Endothelial cell of umbilical vein (primary cell): ENCODE results near the gene TSPAN17. TPM values are rescaled to one million over a fixed set of nuclear protein-coding genes. Genes with fewer than 3 reads are reported as not detected.
A peak's percentile ranks its signal among the peaks of the same experiment; 100 is the strongest.

Experiments used
- BruUV-seq: library from RNA; stranded (reverse); fragments of 400-500 nt; replicated peaks from 2 replicates; lab custom pipeline; 2021; lab: Mats Ljungman, UMichigan
- CTCF ChIA-PET: fragments of 300-600, 350-600 bp; sonication (Branson Sonifier 250); formaldehyde crosslinking; loops from one replicate; lab custom pipeline; 2021; ENCODE audit warnings: antibody characterized with exemption, inconsistent platforms; lab: Charles Lee
- POLR2A ChIA-PET: fragments of 300-600, 350-600 bp; sonication (Branson Sonifier 250); formaldehyde crosslinking; loops from one replicate; lab custom pipeline; 2021; ENCODE audit warnings: antibody characterized with exemption, inconsistent platforms; lab: Charles Lee
- DNase-seq: peaks from one replicate; pipeline ENCODE4 v3.0.0-alpha.2; 2011; ENCODE audit warnings: low read depth, low spot score
- FAIRE-seq: peaks from 2 replicates; lab custom pipeline; 2011; peaks lifted over from hg19 to GRCh38; lab: Jason Lieb, UNC
- H2AFZ ChIP-seq: 2 replicates; pipeline ENCODE4 v1.6.0; 2012; ENCODE audit warnings: low read depth, low read length, control low read depth, inconsistent platforms
- H3K27ac ChIP-seq: 2 replicates; pipeline ENCODE4 v1.5.1; 2011; ENCODE audit warnings: low read depth, mild to moderate bottlenecking, control low read depth, low read length, moderate library complexity; ENCODE audit not compliant: insufficient read depth
- H3K27me3 ChIP-seq, 2 experiments: 2 replicates each; pipeline versions ENCODE4 v1.6.0 to v1.6.1; 2011; ENCODE audit warnings: low read length in 2 of 2, mixed read lengths in 1 of 2; ENCODE audit not compliant: control insufficient read depth in 2 of 2, insufficient read depth in 2 of 2
- H3K36me3 ChIP-seq, 2 experiments: 2 replicates in 1 of 2; 3 replicates in 1 of 2; pipeline ENCODE4 v1.5.1; 2011; ENCODE audit warnings: low read length in 2 of 2, mild to moderate bottlenecking in 1 of 2, moderate library complexity in 1 of 2; ENCODE audit not compliant: control insufficient read depth in 2 of 2, insufficient read depth in 2 of 2; ENCODE audit errors: extremely low read depth in 1 of 2
- H3K4me1 ChIP-seq: 3 replicates; pipeline ENCODE4 v1.5.1; 2011; ENCODE audit warnings: mild to moderate bottlenecking, low read length; ENCODE audit not compliant: control insufficient read depth, insufficient read depth; ENCODE audit errors: extremely low read depth
- H3K4me2 ChIP-seq: 2 replicates; pipeline ENCODE4 v1.6.1; 2011; ENCODE audit warnings: low read length, control low read depth, mixed read lengths; ENCODE audit not compliant: insufficient read depth
- H3K4me3 ChIP-seq, 3 experiments: fragments of 200-600 bp in 1 of 3; sonication (generic), shearing (Covaris generic) in 1 of 3; replicated peaks in 1 of 3; 2 replicates each; pipeline ENCODE4 v1.5.1; 2011 to 2016; ENCODE audit warnings: control low read depth in 3 of 3, low read length in 3 of 3, mild to moderate bottlenecking in 2 of 3, inconsistent platforms in 1 of 3, low read depth in 1 of 3, moderate library complexity in 1 of 3; ENCODE audit not compliant: insufficient read depth in 1 of 3
- H3K79me2 ChIP-seq: 2 replicates; pipeline ENCODE4 v1.6.0; 2012; ENCODE audit warnings: low read length, inconsistent platforms; ENCODE audit not compliant: control insufficient read depth, insufficient read depth
- H3K9ac ChIP-seq: replicated peaks from 2 replicates; pipeline ENCODE3; 2011; ENCODE audit warnings: low read length, control low read depth; ENCODE audit not compliant: insufficient read depth; ENCODE audit errors: extremely low read depth
- H3K9me1 ChIP-seq: replicated peaks from 3 replicates; pipeline ENCODE4 v1.6.0; 2011; ENCODE audit warnings: mild to moderate bottlenecking, low read length; ENCODE audit not compliant: control insufficient read depth, insufficient read depth; ENCODE audit errors: extremely low read depth
- H3K9me3 ChIP-seq: replicated peaks from 2 replicates; pipeline ENCODE4 v1.5.1; 2012; ENCODE audit warnings: low read length, inconsistent platforms; ENCODE audit not compliant: control insufficient read depth, insufficient read depth
- H4K20me1 ChIP-seq: replicated peaks from 2 replicates; pipeline ENCODE3; 2011; ENCODE audit warnings: mild to moderate bottlenecking, low read length; ENCODE audit not compliant: control insufficient read depth, insufficient read depth; ENCODE audit errors: extremely low read depth
- EZH2 ChIP-seq: IDR thresholded peaks from 2 replicates; pipeline ENCODE4 v1.6.1; 2012; ENCODE audit warnings: borderline replicate concordance, low read depth, mild to moderate bottlenecking, moderate library complexity, low read length, inconsistent platforms; ENCODE audit not compliant: severe bottlenecking
- FOS ChIP-seq: IDR thresholded peaks from 2 replicates; pipeline ENCODE4 v1.6.1; 2011; ENCODE audit warnings: mild to moderate bottlenecking, low read length, moderate library complexity, borderline replicate concordance; ENCODE audit not compliant: insufficient read depth
- GATA2 ChIP-seq: IDR thresholded peaks from 2 replicates; pipeline ENCODE4 v1.7.0; 2011; ENCODE audit warnings: low read depth, mild to moderate bottlenecking, moderate library complexity, mixed read lengths, low read length; ENCODE audit not compliant: insufficient read length, insufficient read depth
- dilution Hi-C: fragments of 300-500 bp; cut with MboI; formaldehyde crosslinking; loops from one replicate; pipeline ENCODE4 v1.15.0; 2019; ENCODE audit warnings: low sequenced_read_pairs; ENCODE audit not compliant: extremely low pct_ligation_motif_present
- intact Hi-C: fragments of 100-400 bp; cut with micrococcal nuclease; formaldehyde crosslinking; loops from one replicate; pipeline ENCODE4 v1.10.0; 2022
- polyA plus RNA-seq, 4 experiments: library from polyadenylated mRNA; depleted of rRNA in 3 of 4; stranded (reverse) in 3 of 4; unstranded in 1 of 4; fragments of >200 nt; gene quantifications; 2 replicates each; pipeline versions ENCODE4 v1.2.1 to v1.2.3, GENCODE V29; 2011 to 2012; ENCODE audit warnings: missing spikeins in 1 of 4
- total RNA-seq: library from RNA; stranded (reverse); gene quantifications from 2 replicates; pipeline ENCODE4 v1.2.3, GENCODE V29; 2021
- TF ChIP-seq, protein P1 (sequence below), 2 donors: IDR thresholded peaks; 1 replicate in 1 of 2; 2 replicates in 1 of 2; pipeline ENCODE4 v1.5.1; 2011; ENCODE audit warnings: low read length in 2 of 2, mild to moderate bottlenecking in 2 of 2, moderate library complexity in 2 of 2, control low read depth in 1 of 2, inconsistent platforms in 1 of 2, low read depth in 1 of 2; ENCODE audit not compliant: insufficient read depth in 1 of 2; ENCODE audit errors: extremely low read depth in 1 of 2
- TF ChIP-seq, protein P2 (sequence below): IDR thresholded peaks from 2 replicates; pipeline ENCODE4 v1.6.1; 2011; ENCODE audit not compliant: insufficient read depth, insufficient read length

The TSPAN17 gene
- total and polyA plus RNA-seq, 2 donors (not counting 3 experiments of a cell fraction or from before 2014, with no cell fraction given) = 55.9 to 73.3 TPM

DNA sequence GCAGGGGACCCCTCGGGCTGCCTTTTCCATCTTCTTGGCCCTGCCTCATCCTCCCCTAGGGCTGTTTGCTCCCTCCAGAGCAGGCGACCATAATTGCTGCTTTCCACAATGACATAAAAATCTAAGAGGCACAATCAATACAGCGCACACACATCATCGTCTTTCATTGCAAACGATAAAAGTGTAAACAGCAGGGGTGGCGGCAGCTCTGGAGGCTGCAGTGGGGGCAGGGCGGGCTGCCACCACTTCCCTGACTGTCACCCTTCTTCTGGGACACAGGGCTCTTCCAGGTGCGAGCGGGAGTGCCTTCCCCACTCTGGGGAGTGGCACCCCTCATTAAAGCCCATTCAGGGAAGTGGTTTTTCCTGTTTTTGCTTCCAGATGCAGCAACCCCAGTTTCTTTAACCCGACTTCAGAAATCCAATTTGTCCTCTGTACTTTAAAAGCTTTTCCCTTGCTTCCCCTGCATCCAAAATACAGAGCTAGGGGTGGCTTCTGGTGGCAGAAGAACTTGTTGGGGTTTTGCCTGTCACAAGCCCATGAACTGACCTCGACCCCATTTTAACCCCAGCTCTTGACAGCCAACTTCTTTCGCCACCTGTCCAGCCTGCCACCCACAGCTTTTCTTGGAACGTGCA is 45.7 kb downstream of the TSPAN17 start:
- Histone ChIP-seq H3K4me1 (no peaks in the 10 kb centered on the region), H3K36me3 (no peaks in the 10 kb centered on the region), H3K4me2 (no peak overlapping the region), H3K27ac (no peak overlapping the region), H3K4me3 (no peak overlapping the region), H3K79me2 (no peaks in the 10 kb centered on the region), H3K9ac (no peak overlapping the region), H3K9me1 (no peaks in the 10 kb centered on the region), H3K9me3 (no peaks in the 10 kb centered on the region), H2AFZ (no peak overlapping the region), H3K27me3 (peaks cover 26 to 28% of the 10 kb centered on the region in 2 experiments), H4K20me1 (no peaks in the 10 kb centered on the region)
- ChIA-PET POLR2A (no interaction called here), CTCF (interaction anchor here (0.6 to 1.4 kb wide), 5 partner anchors 11 to 177 kb away, joined by 3 to 6 read pairs (median 3); no protein-coding TSS in a partner anchor)
- intact Hi-C loops (no loop called here), dilution Hi-C loops (no loop called here)
- DNase-seq = no peak
- BruUV-seq = no TSS peak
- no peak for FAIRE-seq
- TF ChIP-seq EZH2 = peak; percentile 49
- no peak for TF ChIP-seq FOS
- no peak for TF ChIP-seq GATA2
- TF ChIP-seq, protein P1, sequence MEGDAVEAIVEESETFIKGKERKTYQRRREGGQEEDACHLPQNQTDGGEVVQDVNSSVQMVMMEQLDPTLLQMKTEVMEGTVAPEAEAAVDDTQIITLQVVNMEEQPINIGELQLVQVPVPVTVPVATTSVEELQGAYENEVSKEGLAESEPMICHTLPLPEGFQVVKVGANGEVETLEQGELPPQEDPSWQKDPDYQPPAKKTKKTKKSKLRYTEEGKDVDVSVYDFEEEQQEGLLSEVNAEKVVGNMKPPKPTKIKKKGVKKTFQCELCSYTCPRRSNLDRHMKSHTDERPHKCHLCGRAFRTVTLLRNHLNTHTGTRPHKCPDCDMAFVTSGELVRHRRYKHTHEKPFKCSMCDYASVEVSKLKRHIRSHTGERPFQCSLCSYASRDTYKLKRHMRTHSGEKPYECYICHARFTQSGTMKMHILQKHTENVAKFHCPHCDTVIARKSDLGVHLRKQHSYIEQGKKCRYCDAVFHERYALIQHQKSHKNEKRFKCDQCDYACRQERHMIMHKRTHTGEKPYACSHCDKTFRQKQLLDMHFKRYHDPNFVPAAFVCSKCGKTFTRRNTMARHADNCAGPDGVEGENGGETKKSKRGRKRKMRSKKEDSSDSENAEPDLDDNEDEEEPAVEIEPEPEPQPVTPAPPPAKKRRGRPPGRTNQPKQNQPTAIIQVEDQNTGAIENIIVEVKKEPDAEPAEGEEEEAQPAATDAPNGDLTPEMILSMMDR (IDR thresholded peaks at IDR 0.05; ENCODE audit: extremely low read depth in 1 of 2, insufficient read depth in 1 of 2, low read depth in 1 of 2, low read length in 2 of 2) = no peak
- TF ChIP-seq, protein P2, sequence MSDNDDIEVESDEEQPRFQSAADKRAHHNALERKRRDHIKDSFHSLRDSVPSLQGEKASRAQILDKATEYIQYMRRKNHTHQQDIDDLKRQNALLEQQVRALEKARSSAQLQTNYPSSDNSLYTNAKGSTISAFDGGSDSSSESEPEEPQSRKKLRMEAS = no peak
